Omental fat pad (tissue), 4 donors: ENCODE measurements around the gene FLT3. TPM values are rescaled to one million over a fixed set of nuclear protein-coding genes. Genes with fewer than 3 reads are reported as not detected.
"Not testable (repeated sequence)": the region's sequence is repeated elsewhere in the genome, so short reads cannot be mapped to it uniquely, and the experiment has no call there.

Experiments used
- ATAC-seq: fragments of 150-250 bp; one replicate; pipeline ENCODE4 v1.9.1; 2016; ENCODE audit warnings: mild to moderate bottlenecking, moderate library complexity; ENCODE audit not compliant: low FRiP score
- DNase-seq: peaks from one replicate; pipeline ENCODE4 v3.0.0-alpha.2; 2019; ENCODE audit warnings: low spot score
- total RNA-seq, 4 donors: library from RNA; depleted of rRNA; stranded (reverse); fragments of >200 nt; gene quantifications; one replicate each; pipeline ENCODE4 v1.1.0, GENCODE V29; 2016
- TF ChIP-seq, protein P1 (sequence below), 3 donors: fragments of 450-650 bp; IDR thresholded peaks; one replicate each; pipeline ENCODE4 v1.5.1; 2016 to 2017; ENCODE audit warnings: antibody characterized with exemption in 3 of 3, mild to moderate bottlenecking in 3 of 3, moderate library complexity in 2 of 3

The FLT3 gene
- total RNA-seq, 4 donors from 2014 or later, result 0.37 to 6.5 (median 1.1) TPM

DNA sequence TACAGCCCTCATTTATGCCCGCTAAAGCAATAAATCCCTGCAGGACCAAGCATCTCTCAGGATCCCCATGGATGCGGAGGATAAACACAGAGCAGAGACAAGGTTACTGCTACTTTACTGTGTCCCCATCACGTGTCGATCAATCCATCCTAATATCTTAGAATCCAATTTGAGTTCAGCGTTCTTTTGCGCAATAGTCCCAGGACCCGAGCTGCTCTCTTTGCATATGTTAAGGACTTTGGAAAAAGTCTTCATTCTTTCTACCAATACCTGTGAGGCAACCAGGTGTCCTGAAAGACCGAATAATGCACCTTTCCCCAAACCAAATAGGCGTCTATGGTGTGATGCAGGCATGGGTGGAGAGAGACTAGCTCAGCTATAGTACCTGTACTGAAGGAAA is 73.9 kb downstream of the FLT3 start:
- TF ChIP-seq, protein P1, sequence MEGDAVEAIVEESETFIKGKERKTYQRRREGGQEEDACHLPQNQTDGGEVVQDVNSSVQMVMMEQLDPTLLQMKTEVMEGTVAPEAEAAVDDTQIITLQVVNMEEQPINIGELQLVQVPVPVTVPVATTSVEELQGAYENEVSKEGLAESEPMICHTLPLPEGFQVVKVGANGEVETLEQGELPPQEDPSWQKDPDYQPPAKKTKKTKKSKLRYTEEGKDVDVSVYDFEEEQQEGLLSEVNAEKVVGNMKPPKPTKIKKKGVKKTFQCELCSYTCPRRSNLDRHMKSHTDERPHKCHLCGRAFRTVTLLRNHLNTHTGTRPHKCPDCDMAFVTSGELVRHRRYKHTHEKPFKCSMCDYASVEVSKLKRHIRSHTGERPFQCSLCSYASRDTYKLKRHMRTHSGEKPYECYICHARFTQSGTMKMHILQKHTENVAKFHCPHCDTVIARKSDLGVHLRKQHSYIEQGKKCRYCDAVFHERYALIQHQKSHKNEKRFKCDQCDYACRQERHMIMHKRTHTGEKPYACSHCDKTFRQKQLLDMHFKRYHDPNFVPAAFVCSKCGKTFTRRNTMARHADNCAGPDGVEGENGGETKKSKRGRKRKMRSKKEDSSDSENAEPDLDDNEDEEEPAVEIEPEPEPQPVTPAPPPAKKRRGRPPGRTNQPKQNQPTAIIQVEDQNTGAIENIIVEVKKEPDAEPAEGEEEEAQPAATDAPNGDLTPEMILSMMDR (IDR thresholded peaks at IDR 0.05), result no peak
- DNase-seq (no peak), ATAC-seq (no peak)

DNA sequence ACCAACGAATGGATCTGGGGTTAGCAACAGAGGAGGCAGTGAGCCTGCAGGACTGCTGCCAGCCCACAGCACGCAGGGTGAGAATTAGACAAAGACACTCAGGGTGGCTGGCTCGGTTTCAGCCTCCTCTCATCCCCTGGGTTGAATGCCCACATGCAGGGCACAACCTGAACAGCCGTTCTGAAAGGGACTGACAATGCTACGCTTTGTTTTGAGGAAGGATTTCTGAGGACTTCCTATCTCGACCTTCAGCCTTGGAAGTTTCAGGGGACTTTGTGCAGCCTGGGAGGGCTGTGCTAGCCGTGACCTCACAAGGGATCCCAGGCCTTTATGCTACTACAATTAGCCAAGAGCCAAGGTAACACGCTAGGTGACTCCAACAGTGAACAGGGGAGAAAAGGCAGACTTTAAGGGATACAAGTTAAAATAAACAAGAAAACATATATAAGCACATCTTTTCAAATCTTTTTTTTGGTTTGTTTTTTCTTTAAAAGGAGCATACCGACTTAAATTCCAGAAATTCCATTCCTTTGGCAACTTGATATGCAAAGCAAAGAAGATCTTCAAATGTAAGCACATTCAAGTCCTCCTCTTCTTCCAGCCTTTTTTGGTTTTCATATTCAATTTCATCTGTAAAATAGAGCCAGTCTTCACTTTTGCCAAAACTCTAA is 77.4 kb downstream of the FLT3 start:
- ATAC-seq (no peak), DNase-seq (no peak)
- TF ChIP-seq, protein P1 (IDR thresholded peaks at IDR 0.05), result no peak

DNA sequence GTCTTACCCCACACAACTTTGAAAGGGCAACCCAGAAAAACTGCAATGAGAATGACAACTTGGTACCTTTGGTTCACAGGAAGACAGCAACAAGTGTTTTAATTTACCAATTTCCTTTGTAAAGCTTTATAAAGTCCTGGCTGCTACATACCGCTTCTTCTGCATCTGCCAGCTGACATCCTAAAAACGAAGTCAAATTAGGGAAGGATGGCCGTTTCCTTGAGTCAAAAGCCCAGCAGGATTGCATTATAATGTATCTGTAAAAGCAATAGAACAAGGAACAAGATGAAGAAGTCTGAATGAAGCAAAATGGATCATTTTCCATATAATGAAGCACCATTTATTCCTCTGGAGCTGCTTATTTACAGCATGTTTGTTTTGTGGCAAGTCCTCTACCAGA is 86.1 kb downstream of the FLT3 start:
- ATAC-seq (no peak), DNase-seq (no peak)
- TF ChIP-seq, protein P1 (IDR thresholded peaks at IDR 0.05), result no peak

DNA sequence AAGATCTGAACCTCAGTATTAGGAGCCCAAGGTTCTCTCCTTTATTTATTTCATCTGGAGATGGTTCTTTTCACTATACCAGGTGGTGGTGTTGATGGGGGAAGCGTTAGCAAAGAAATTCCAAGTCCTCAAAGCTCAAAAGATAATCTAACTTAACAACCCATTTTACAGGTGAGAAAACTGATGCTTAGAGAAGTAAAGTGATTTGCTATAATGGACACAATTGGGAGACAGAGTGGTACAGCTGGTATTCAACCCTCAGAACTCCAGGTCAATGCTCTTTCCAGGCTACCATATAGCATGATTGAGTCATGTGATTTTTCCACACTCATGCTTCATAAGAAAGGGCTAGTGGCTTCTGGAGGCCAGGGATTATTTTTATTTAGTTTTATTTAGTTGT is 86.9 kb downstream of the FLT3 start:
- ATAC-seq, result no peak
- TF ChIP-seq, protein P1 (IDR thresholded peaks at IDR 0.05), result no peak
- no peak for DNase-seq

DNA sequence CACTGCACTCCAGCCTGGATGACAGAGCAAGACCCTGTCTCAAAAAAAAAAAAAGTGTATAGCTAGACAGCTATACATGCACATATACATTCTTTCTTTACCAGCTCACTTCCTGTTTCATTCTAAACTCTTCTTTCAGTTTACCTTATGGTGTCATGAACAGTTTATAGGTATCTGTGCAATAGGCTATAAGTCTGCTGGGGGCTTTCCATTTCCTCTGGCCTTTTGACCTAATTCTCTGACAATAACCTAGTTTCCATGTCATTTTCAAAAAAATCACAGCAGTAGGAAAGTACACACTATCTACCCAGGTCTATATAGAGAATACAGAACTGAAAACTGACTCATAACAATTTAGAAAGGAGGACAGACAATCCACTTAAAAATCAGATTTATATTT is 87.5 kb downstream of the FLT3 start:
- DNase-seq, result no peak
- ATAC-seq, result no peak
- TF ChIP-seq, protein P1 (IDR thresholded peaks at IDR 0.05), result no peak

DNA sequence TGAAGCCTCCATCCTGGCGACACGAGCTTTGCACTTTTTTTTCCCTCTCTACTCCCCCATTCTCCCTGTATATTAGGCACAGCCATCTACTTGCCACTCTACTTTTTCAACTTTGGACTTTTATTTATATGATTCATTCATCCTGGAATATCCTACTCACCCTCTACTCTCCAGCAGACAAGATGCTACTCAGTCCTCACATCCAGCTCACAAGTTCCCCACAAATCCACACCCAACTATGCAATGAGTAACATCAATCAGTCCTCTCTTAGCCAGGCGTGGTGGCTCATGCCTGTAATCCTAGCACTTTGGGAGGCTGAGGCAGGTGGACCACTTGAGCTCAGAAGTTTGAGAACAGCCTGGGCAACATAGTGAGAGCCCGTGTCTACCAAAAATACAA is 88.0 kb downstream of the FLT3 start:
- DNase-seq, result no peak
- no peak for ATAC-seq
- TF ChIP-seq, protein P1 (IDR thresholded peaks at IDR 0.05), result no peak

DNA sequence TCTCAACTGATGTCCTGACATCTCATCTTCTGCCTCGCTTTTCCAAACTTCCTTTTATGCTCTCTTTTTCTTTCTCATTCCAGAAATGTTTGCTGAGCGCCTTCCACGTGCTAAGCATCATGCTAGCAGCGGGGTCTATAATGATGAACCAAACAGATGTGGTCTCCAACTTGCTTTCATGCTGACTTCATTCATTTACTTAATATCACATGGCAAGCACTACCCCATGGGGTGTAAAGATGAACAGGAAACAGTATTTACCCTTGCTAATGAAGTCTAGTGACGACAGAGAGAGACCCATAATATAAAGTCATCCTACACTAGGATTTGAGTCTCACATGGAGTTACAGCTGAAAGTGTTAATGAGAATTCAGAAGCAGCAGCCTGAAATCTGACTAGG is 90.3 kb downstream of the FLT3 start:
- TF ChIP-seq, protein P1 (IDR thresholded peaks at IDR 0.05), result no peak
- ATAC-seq (no peak), DNase-seq (no peak)

DNA sequence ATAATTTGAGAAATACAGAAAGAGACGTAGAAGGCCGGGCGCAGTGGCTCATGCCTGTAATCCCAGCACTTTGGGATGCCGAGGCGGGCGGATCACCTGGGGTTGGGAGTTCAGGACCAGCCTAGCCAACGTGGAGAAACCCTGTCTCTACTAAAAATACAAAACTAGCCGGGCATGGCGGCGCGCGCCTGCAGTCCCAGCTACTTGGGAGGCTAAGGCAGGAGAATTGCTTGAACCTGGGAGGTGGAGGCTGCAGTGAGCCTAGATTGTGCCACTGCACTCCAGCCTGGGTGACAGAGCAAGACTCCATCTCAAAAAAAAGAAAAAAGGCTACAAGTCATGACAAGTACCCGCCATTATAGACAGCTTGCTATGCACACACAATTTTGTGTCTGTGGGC is 95.4 kb downstream of the FLT3 start:
- ATAC-seq, result not testable (repeated sequence)

More for the DNA sequence above, 95.4 kb downstream of the FLT3 start:
- DNase-seq, result not testable (repeated sequence)
